NCI-H2196 (cell line): ENCODE results near the gene RBMS2.
"Not testable (repeated sequence)": the region's sequence is repeated elsewhere in the genome, so short reads cannot be mapped to it uniquely, and the experiment has no call there.

Experiments used
- DNase-seq: peaks from one replicate; lab custom pipeline; 2025; ENCODE audit not compliant: unreplicated experiment; lab: John Stamatoyannopoulos, UW

The RBMS2 gene

DNA sequence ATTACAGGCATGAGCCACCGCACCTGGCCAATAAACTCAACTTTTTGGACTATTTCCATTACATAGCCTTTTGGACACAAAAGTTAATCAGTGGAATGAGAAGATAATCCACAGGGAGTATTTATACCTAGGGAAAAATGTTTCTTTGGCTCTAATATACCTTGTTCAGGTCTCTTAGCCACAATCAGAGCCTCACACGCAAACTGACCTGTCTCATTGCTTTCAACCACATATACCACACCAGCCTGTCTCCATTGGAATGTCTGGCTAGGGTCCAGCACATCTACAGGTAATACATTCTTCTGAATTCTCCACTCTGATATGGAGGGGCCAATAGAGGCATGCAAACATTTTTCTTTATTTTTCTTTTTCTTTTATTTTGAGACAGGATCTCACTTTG is 3.8 kb upstream of the RBMS2 start:
- no peak for DNase-seq

DNA sequence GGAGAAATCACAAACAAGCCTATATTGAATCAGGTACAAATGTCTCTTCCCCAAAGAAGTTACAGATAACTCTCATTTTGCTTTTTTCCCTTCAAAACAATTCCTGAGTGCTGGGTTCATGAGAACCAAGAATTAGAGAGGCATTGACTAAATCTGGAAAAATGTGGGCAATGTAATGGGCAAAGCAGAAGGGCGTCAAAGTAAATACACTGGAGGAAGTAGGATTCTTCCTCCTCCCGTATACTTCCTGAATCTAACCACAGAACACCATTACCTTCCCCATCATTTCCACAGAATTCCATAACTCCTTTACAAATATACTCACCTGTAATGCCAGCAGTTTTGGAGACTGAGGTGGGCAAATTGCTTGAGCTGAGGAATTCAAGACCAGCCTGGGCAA is 3.0 kb upstream of the RBMS2 start:
- no peak for DNase-seq

DNA sequence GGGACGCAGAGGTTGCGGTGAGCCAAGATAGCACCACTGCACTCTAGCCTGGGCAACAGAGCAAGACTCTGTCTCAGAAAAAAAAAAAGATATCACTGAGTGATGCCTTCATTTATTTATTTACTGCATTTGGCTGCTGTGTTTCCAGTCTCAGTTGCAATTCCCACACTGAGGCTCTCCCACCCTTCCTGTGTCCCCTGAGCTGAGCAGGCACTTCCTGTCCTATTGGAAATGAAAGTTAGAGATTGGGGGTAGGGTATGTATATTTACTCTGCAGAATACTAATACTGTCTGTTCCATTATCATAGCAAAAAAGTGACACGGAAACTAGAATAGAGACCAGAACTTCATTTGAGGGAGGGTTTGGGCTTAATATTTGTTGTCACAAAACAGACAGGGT is 1.6 kb upstream of the RBMS2 start:
- no peak for DNase-seq

DNA sequence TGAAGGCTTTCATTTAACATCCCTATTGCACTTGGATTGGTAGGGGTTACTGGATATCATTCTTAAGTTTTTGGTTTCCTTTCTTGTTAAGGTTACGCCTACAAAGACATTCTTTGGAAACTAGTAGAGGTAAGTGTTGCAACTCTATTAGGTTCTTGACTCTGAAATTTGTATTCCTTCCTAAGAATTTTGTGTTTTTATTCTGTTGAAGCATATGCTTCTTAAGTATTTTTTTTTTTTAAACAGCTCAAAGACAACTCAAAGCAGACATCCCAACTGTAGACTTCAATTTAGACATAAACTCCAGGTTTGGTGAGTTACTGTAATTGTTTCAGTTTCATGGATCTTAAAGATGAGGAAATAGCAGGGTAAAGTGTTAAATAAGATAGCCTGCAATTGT is 1.1 kb upstream of the RBMS2 start:
- DNase-seq: no peak

DNA sequence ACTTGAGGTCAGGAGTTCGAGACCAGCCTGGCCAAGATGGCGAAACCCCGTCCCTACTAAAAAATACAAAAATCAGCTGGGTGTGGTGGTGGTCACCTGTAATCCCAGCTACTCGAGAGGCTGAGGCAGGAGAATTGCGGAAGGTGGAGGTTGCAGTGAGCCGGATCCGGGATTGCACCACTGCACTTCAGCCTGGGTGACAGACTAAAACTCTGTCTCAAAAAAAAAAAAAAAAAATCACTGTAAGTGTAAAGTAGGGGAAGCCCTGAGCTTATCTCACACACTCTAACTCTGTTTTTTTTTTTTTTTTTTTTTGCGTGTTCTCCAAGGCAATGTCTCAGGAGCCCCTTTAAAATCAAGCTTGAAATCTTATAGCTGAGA is 421 bp upstream of the RBMS2 start:
- no peak for DNase-seq

DNA sequence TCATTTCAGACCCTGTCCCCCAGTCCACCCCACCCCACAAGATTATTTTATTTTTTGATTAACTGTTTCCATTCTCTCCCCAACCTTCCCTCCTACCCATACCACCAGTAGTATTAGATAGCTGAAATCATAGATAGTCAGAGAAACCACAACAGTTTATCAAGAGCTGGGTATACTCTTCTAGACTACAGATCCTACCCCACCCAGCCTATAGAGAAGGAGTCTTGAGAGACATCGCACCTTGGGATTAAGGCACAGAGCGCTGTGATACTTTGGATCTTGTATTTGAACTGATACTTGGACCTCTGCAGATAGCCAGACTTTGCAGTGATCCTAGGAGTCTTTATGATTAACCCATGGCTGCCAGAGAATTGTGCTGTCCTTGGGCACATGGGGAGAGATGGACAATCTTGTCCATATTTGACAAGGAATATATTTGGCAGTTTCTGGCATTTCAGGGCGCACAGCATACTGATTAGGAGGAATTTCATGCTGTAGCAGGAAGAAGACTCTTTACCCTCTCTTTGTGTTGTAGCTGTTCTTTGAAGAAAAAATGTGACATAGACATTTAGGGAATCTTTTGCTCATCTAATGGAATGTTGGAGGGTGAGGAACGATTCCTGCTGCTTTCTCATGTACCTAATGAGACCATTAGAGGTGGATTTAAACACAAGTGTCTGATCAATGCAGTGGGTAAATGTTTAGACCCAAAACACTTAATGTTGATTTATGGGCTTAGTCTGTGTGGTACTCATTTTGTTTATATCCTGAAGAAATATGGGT is 982 bp downstream of the RBMS2 start:
- no peak for DNase-seq

DNA sequence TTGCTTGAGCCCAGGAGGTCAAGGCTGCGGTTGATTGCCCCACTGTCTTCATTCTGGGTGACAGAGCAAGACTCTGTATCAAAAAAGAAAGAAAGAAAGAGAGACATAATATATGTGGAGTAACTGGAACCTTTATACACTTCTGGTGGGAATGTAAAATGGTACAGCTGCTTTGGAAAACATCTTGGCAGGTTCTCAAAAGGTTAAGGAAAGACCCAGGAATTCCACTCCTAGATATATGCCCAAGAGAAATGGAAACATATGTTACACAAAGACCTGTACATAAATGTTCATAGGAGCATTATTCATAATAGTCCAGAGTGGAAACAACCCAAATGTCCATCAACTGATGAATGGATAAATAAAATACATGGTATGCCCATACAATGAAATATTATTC is 7.2 kb downstream of the RBMS2 start:
- DNase-seq: no peak

DNA sequence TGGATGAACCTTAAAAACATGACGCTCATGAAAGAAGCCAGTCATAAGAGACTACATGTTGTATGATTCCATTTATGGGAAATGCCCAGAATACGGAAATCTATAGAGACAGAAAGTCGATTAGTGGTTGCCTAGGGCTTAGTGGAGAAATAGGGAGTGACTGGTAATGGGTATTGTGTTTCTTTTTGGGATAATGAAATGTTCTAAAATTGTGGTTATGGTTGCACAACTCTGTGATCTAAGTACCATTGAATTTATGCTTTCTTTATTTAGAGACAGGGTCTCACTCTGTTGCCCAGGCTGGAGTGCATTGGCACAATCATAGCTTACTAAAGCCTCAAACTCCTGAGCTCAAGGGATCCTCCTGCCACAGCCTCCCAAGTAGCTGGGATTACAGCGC is 8.0 kb downstream of the RBMS2 start:
- DNase-seq: no peak

DNA sequence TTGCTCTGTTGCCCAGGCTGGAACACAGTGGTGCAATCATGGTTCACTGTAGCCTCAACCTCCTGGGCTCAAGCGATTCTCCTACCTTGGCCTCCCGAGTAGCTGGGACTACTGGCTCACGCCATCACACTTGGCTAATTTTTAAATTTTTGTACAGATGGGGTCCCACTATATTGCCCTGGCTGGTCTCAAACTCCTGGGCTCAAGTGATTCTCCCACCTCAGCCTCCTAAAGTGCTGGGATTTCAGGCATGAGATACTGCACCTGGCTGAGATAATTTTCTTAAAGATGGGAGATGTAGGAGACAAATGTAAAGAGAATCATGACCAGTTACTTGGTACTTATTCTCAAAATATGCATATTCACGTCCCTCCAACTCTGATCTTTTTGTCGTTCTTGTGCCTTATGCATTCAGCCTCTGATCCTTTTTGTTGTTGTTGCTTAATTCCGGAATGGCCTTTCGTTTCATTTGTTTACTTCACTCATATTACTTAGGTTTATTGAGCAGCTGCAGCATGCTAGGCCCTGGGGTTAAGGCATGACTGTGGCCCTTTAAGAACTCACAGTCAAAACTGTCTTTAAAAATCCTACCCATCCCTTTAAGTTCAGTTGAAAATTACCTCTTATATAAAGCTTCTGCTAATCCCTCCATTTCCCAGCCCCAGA is 8.9 kb downstream of the RBMS2 start:
- no peak for DNase-seq

DNA sequence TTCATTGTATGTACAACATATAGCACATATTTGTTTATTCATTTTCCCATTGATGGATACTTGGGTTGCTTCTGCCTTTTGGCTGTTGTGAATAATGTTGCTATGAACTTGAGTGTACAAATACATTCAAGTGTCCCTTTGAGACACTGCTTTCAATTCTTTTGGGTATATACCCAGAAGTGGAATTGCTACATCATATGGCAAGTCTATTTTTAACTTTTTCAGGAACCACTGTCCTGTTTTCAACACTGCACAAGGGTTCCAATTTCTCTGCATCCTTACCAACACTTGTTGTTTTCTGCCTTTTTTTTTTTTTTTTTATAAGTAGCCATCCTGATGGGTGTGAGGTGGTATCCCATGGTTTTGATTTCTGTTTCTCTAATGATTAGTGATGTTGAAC is 15.9 kb downstream of the RBMS2 start:
- no peak for DNase-seq

DNA sequence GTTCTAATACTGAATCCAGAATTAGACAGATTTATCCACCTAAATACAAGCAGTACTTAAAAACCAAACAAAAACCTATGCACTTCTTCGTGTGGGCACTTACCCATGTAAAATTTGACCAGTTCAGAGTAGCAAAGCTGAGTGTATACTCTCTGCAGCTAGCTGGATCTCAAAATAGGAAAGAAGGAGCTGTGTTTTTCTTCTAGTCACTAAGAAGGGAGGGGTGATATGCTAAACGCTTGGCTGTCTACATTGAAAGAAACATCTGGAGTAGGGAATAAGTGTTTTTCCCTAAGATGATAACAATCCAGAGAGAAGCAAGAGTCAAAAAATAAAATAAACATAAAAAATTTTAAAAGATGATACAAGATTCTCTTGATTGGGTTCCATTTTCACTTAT is 20.0 kb downstream of the RBMS2 start:
- no peak for DNase-seq

DNA sequence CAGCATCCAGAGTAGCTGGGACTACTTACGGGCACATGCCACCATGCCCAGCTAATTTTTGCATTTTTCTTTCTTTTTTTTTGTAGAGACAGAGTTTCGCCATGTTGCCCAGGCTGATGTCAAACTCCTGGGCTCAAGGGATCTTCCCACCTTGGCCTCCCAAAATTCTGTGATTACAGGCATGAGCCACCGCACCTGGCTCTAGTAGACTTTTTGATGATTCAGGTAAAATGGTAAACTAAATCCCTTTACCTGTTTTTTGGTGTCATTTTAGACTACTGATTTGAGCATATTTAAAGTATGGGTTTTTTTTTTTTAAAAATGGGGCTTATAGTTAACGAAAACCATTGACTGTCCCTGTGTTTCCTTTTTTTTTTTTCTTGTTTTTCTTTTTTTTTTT is 20.5 kb downstream of the RBMS2 start:
- no peak for DNase-seq

DNA sequence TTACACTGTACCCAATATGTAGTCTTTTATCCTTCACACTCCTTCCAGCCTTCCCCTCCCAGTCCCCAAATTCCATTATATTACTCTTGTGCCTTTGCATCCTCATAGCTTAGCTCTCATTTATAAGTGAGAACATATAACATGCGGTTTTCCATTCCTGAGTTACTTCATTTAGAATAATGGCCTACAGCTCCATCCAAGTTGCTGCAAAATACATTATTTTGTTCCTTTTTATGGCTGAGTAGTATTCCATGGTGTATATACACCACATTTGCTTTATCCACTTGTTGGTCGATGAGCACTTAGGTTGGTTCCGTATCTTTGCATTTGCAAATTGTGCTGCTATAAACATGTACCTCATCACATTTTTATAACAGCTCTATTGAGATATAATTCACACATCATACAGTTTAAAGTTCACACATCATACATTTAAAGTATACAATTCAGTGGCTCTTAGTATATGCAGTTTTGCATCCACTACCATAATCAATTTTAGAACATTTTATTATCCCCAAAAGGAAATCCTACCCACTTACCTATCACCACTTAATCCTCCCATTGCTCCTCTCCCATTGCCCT is 23.5 kb downstream of the RBMS2 start:
- no peak for DNase-seq

DNA sequence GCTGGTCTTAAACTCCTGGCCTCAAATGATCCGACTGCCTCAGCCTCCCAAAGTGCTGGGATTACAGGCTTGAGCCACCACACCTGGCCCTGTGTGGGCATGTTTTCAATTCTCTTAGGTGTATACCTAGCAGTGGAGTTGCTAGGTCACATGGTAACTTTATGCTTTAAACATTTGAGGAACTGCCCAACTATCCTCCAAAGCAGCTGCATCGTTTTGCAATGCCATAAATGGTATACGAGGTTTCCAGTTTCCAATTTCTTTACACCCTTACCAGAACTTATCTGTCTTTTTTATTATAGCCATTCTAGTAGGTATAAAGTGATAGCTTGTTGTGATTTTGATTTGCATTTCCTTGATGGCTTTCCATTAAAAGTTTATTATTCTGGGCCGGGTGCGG is 25.1 kb downstream of the RBMS2 start:
- no peak for DNase-seq

DNA sequence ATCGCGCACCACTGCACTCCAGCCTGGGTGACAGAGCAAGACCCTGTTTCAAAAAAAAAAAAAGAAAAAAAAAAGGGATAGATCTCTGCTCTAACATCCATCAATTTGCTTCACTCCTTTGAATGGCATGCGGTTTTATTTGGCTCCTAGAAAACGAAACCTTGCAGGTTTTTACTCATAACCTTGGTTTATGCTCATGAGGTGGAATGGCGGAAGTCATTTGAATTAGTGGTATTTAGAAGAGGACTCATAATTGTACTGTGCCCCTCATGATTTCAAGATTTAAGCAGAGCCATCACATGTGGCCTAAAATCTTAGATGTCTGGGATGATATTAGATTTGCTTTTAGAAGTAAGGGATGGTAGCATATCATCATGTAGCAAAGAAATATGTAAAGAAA is 29.4 kb downstream of the RBMS2 start:
- no peak for DNase-seq

DNA sequence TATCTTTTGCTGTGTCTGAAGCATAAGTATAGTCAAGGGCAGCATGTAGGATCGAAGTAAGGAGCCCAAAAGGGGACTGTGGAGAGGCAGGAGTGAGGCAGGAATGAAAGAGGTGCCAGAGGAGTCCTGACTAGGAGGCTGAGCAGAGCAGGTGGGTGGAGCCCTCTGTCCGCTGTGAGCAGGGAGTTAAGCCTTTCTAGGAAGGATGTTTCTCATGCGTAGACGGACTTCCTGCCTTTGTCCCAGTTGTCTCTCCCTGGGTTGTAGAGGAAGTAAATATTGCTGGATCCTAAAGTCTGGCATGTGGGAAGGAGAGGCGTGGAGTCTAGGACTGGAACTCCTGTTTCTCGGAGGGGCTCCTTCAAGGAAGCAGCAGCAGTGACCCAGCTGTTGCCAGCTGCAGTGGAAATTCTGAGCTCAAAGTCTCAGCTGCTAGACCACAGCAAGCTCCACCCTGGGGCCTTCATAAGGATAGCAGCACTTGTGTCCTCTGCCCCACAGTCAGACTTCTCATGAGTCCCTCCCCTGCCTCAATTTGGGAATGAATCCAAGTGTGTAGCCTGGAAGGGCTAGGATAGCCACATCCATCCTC is 44.0 kb downstream of the RBMS2 start:
- no peak for DNase-seq

DNA sequence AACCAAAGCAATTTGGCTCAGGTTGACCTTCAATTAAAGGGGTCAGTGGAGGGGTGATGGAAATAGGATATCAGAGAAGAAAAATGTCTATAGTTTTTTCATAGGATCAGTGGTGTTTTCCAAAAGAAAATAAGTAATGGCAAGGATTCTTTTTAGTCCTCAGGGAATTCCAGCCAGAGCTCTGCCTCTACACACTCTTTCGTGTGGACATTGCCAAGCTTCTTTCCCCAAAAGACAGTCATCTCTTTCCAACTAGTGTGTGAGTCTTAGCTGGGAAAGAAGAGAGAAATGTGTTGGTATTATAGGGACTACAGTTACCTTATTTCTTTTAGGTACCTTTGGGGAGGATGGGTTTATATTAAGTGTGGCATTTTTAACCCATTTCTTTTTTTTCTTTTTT is 46.5 kb downstream of the RBMS2 start:
- no peak for DNase-seq

DNA sequence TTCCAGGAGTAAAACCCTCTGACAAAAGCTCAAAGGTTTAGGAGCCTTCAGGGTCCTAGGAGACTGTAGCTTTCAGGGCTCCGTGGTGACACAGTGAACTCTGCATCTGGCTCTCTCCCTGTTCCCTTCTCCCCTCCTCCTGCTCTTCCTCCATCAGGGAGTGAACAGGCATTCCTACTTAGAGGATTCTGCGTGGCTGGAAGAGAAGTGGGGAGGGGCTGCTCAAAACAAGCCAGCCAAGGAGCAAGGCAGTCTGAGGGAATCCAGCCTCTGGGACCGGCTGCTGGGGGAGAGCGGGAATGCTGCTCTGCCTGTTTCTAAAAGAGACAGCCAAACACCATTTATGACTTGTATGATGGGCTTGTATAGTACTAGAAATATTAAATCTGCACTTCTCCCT is 49.5 kb downstream of the RBMS2 start:
- DNase-seq: no peak

DNA sequence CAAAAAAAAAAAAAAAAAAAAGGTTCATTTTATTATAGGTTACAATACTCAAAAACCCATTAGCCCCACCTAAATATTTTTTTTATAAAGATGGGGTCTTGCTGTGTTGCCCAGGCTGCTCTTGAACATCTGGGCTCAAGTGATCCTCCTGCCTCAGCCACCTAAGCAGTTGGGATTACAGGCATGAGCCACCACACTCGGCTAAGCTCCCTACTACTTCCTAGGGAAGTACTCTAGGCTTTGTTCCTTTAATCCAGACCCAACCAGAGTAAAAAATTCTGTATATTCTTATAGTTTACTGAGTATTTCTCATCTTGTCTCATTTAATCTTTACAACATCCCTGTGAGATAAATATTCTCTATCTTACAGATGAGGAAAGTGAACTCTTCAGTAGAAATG is 50.7 kb downstream of the RBMS2 start:
- no peak for DNase-seq

DNA sequence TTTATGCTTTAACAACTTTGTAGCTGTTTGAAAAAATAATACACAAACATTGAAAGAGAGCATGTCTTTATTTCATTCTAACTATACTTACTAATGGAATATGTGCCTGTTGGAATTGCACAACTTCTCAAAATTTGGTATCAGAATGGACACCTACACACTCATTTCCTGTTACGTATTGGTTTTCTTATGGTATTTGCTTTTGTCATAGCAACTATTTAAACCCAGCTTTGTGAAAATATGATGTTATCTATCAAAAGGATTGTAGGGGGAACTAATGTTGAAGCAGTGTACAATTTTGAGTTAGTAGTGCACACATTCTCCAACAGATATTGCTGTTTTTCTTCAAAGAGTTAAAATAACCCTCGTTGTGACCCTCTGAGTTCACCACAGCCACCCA is 52.6 kb downstream of the RBMS2 start:
- no peak for DNase-seq

DNA sequence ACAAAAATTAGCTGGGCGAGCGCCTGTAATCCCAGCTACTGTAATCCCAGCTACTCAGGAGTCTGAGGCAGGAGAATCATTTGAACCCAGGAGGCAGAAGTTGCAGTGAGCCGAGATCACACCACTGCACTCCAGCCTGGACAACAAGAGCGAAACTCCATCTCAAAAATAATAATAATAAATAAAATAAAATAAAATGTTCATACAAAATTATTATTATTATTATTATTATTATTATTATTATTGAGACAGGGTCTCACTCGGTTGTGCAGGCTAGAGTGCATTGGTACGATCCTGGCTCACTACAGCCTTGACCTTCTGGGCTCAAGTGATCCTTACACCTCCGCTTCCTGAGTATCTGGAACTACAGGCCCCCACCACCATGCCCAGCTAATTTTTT is 55.6 kb downstream of the RBMS2 start:
- DNase-seq: not testable (repeated sequence)

DNA sequence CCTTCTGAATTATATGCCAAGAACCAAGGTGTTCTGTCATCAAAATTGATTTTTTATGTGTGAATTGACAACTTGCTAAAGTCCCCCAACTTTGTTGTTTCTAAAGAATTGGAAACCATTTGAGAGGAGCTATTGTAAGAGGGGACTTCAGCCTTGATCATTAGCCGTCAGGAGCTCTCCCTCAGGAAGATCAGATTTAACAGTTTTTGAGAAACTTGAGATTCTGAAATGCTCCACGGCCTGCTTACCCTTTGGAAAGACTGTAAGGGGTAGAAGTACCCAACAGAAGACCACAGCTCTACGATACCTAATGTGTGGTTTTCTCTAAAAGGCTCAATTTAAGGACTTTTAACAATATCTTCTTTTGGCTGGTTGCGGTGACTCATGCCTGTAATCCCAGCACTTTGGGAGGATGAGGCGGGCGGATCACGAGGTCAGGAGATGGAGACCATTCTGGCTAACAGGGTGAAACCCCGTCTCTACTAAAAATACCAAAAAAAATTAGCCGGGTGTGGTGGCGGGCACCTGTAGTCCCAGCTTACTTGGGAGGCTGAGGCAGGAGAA is 57.4 kb downstream of the RBMS2 start:
- no peak for DNase-seq
